Left cardiac atrium (tissue), 4 donors: ENCODE results near the gene KLHDC8A. TPM values are rescaled to one million over a fixed set of nuclear protein-coding genes. Genes with fewer than 3 reads are reported as not detected.
"Not testable (repeated sequence)": the region's sequence is repeated elsewhere in the genome, so short reads cannot be mapped to it uniquely, and the experiment has no call there.

Experiments used
- ATAC-seq, 2 donors: fragments of 200-7000 bp; cut with Tn5 transposase; one replicate each; pipeline ENCODE4 v1.9.1; 2020; ENCODE audit warnings: mild to moderate bottlenecking in 2 of 2, moderate library complexity in 2 of 2
- DNase-seq: peaks from one replicate; pipeline ENCODE4 v3.0.0-alpha.2; 2020
- intact Hi-C, 2 donors: fragments of 100-400 bp; cut with DNase I; formaldehyde crosslinking; loops; one replicate each; pipeline versions ENCODE4 v1.14.1 to v1.15.1; 2022 to 2023
- total RNA-seq, 2 donors: library from RNA; stranded (reverse); fragmentation: NEBNext Ultra II Directional; extraction: Animal tissue kit (Norgen Biotek cat#: 25700); gene quantifications; one replicate each; pipeline ENCODE4 v1.2.1, GENCODE V29; 2021
- donor health status: DM: no; HTN: yes; CAD: no.
- donor health status: DM: no; HTN: yes; CAD: no; lungs with severe emphysema.
- donor health status: DM: yes; HTN: yes; CAD: no.
- donor health status: Dilated cardiomyopathy.

Gene KLHDC8A
- total RNA-seq, 2 donors from 2014 or later: 0.31 to 0.53 TPM

DNA sequence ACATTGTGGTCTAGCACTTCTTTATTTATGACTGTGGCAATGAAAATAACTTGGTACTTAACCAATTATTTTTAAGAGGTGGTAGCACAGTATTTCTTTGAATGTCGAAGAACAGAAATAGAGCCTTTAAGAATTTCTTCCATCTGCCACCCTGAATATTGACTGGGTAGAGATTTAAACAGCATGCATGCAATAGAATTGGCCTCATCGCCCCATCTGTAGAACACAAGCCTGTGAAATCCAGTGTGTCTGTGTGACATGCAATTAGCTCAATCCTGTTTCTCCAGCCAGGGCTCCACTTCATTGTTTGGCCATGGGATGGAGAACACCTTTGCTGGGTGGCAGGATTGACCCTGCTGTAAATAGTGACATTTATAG lies 17.1 kb upstream of the KLHDC8A start:
- intact Hi-C loops: no loop called here
- ATAC-seq (no peak), DNase-seq (no peak)

- ATAC-seq: peak in 1 of 2 donors; percentile 31
- no peak for DNase-seq
- intact Hi-C loops: no loop called here
Observed at GRCh38 chr1:205373022-205373797, 16.5 kb upstream of the KLHDC8A start.

GRCh38 chr1:205371871-205372660 lies 15.3 kb upstream of the KLHDC8A start:
- DNase-seq: no peak
- intact Hi-C loops: no loop called here
- ATAC-seq: peak in 1 of 2 donors; percentile 53

DNA sequence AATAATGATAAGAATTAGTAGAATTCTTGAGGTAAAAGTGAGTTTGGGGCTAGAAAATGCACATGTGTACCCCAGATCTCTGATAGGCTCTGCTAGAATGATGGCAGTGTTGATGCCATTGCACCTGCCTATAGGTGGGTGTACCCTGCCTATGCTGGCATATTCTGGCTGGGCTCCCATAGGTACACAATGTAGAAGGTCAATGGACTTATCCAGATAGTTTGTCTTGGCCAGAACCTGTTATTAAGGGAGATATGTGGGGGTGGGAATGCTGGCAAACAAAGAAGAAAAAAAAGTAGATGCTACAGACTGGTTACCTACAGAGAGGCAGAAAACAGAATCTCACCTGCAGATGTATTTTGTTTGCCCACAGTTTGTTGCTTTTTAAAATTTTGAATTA lies 14.1 kb upstream of the KLHDC8A start:
- intact Hi-C loops: no loop called here
- ATAC-seq (no peak), DNase-seq (no peak)

DNA sequence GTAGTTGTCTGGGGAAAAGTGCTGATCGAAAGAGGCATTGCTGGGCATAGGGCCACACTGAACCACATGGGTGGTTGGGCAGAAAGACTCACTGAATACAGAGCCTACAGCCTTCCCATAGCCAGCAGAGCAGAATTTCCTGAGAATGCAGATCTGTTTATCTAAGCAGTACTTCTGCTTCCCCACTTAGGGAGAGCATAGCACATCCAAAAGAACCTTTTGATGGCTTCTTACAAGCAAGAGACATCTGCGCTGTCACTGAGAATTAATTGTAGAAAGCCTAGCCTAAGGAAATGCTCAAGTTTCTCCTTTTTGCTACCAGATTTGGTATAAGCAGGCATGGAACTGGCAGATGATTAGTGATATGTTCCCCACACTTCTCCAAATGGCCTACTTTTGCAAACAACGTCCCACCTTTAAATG lies 13.0 kb upstream of the KLHDC8A start:
- ATAC-seq: no peak
- DNase-seq: no peak
- intact Hi-C loops: no loop called here

DNA sequence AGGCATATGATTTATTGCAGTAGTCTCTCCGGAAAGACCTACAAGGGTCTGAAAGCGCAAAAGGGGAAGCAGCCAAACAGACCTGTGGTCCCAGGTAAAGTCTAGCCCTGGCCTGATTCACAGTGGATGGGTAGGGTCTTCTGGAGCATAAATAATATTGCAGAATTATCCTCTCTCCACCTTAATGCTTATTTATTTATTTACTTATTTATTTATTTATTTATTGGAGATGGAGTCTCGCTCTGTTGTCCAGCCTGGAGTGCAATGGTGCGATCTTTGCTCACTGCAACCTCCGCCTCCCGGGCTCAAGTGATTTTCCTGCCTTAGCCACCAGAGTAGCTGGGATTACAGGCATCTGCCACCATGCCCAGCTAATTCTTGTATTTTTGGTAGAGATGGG lies 11.8 kb upstream of the KLHDC8A start:
- ATAC-seq (no peak), DNase-seq (no peak)
- intact Hi-C loops: no loop called here

DNA sequence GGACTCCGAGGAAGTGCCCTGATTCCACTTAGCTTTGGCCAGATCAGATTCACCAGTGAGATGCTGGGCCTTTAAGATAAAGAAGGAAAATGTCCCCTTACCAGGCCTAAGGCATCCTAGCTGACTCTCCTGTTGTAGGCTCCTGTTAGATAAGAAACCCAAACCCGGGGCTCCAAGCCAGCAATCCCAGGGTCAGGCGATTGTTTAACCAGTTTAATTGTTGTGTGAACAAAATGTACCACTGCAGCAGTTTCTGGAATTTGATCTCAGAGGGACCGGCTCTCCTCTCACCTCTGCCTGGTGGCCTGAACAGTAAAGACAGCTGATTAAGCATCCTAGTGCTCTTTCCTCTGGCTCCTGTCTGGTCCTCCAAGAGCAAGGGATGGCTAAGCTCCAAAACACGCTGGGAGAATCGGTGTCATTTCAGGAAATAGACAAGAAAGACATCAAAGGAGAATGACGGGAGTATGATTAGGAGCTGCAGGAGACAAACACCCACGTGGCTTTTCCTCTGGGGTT lies 9.3 kb upstream of the KLHDC8A start:
- no peak for DNase-seq
- no peak for ATAC-seq
- intact Hi-C loops: no loop called here

DNA sequence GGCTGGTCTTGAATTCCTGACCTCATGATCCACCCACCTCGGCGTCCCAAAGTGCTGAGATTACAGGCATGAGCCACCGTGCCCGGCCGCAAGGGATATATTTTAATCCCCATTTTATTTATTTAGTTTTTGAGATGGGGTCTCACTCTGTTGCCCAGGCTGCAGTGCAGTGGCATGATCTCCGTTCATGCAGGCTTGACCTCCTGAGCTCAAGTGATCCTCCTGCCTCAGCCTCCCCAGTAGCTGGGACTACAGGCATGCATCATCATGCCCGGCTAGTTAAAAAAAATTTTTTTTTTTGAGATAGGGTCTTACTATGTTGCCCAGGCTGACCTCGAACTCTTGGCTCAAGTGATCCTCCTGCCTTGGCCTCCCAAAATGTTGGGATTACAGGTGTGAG lies 8.4 kb upstream of the KLHDC8A start:
- ATAC-seq, intact Hi-C loops, DNase-seq: not testable (repeated sequence)

GRCh38 chr1:205360891-205361290 lies 4.2 kb upstream of the KLHDC8A start:
- DNase-seq (no peak), ATAC-seq (no peak)
- intact Hi-C loops: no loop called here

GRCh38 chr1:205359771-205360565 lies 3.2 kb upstream of the KLHDC8A start:
- DNase-seq (no peak), ATAC-seq (no peak)
- intact Hi-C loops: no loop called here

- no peak for ATAC-seq
- intact Hi-C loops: no loop called here
- DNase-seq: no peak
Observed at GRCh38 chr1:205358579-205358978, 1.9 kb upstream of the KLHDC8A start.

- intact Hi-C loops: no loop called here
- ATAC-seq (no peak), DNase-seq (no peak)
Observed at GRCh38 chr1:205357567-205357966, 845 bp upstream of the KLHDC8A start.

DNA sequence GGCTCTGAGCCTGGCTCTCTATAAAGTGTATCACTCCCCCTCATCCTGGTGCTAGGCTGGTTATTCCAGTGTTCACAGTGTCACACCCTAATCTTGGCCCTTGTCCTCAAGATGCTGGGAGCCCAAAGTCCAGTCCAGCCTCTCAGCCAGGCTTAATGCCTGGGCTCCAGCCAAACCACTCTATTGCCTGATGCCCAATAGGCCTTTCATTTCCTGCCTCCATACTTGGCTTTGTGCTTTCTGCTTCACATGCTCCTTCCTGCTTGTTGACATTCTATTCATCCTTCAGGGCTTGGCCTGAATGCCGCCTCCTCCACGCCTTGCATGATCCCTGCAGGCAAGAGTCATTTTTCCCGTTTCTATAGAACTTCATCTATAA lies 1.7 kb downstream of the KLHDC8A start:
- DNase-seq (no peak), ATAC-seq (no peak)
- intact Hi-C loops: loop anchor here in 1 of 2 donors (2.0 kb wide), 1 partner anchor 130 kb away; no protein-coding TSS in a partner anchor

GRCh38 chr1:205354259-205355074 lies 2.3 kb downstream of the KLHDC8A start:
- peak; percentile 45 for DNase-seq
- peak in 1 of 2 donors; percentile 62 for ATAC-seq
- intact Hi-C loops: loop anchor here in 1 of 2 donors (2.0 kb wide), 1 partner anchor 130 kb away; no protein-coding TSS in a partner anchor

- ATAC-seq: no peak
- intact Hi-C loops: loop anchor here in 1 of 2 donors (2.0 kb wide), 1 partner anchor 131 kb away; no protein-coding TSS in a partner anchor
- no peak for DNase-seq
Observed at GRCh38 chr1:205353612-205354011, 3.1 kb downstream of the KLHDC8A start.

- intact Hi-C loops: no loop called here
- DNase-seq (no peak), ATAC-seq (no peak)
Observed at GRCh38 chr1:205353191-205353590, 3.5 kb downstream of the KLHDC8A start.

- intact Hi-C loops: no loop called here
- DNase-seq (no peak), ATAC-seq (no peak)
Observed at GRCh38 chr1:205351984-205352713, 4.6 kb downstream of the KLHDC8A start.

- ATAC-seq: no peak
- DNase-seq: no peak
- intact Hi-C loops: no loop called here
Observed at GRCh38 chr1:205350691-205351141, 6.0 kb downstream of the KLHDC8A start.
